SHP77 (cell line): ENCODE measurements around the gene CYP1A1.

Source experiments
- DNase-seq, 2 experiments: peaks; one replicate each; lab custom pipeline; 2025; lab: John Stamatoyannopoulos, UW

The CYP1A1 gene

DNA sequence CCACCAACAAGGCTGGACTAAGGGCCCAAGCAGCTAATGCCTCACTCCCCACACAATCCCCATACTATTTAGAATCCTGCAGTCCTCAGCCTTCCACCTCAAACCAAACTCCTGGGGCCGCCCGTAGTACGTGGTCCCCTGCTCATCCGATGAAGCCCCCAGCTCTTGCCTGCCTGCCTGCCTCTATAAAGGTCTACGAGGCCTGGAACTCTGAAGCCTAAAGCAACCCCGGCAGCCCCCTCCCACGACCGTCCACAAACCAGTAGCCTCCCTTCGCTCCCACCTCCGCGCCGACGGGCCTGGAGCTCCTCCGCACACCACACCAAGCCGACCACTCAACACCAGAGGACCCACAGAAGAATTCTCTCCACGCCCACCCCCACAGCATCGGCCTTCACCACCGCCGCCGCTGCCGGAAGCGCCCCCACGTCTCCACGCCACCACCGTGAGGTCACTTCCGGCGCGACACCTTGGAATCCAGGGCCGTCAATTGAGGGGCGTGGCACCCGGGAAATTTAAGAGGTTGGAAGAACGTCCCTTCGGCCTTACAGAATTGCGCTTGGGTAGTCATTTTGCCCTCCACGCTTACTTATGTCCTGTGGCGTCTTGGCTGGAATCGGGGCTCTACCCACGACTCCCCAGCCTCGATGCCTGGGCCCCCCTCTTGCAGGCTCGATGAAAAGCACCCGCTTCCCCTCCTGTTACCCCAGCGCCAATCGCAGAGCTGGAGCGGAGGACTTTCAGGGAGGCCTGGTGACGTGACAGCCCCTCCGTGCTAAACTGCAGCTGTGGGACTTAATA lies 29.5 kb downstream of the CYP1A1 start, which contains the start of gene EDC3:
EDC3 (minus strand) TSS at position 428 of the 801 bp plus-strand sequence. CDS start 20,900 bp downstream, outside the sequence.
- DNase-seq: peak; percentile 81 to 91

DNA sequence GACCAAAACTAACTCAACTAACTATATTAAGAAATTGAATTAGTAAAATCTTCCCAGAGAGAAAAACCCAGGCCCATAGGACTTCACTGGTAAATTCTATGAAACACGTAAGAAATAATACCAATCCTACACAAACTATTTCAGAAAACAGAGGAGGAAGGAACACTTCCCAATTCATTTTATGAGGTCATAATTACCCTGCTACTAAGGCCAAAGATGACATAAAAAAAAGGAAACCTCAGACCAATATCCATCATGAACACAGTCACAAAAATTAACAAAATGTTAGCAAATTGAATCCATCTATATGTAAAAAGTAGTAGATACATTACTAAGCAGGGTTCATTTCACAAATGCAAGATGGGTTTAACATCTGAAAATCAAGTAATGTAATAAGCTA lies 33.0 kb downstream of the CYP1A1 start:
- no peak for DNase-seq

DNA sequence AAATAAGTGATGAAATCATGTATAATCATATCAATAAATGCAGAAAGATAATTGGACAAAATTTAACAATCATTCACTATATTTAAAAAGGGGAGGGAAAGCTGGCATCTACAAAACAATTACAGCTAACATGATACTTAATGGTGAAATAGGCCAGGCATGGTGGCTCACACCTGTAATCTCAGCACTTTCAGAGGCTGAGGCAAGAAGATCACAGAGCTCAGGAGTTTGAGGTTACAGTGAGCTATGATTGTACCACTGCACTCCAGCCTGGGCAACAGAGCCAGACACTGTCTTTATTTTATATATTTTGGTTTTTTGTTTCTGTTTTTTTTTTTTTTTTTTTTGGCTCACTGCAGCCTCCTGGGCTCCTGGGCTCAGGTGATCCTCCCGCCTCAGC lies 41.6 kb downstream of the CYP1A1 start:
- no peak for DNase-seq

DNA sequence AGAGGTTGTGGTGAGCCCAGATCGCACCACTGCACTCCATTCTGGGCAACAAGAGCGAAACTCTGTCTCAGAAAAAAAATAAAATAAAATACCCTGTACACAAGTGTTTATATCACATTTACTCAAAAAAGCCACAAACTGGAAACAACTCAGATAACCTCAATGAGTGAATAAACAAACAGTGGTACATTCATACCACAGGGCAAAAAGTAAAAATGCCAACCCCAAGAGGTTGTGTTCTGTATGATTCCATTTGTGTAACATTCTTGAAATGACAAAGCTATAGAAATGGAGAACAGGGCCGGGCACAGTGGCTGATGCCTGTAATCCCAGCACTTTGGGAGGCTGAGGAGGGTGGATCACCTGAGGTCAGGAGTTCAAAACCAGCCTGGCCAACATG lies 42.4 kb downstream of the CYP1A1 start:
- DNase-seq: no peak

DNA sequence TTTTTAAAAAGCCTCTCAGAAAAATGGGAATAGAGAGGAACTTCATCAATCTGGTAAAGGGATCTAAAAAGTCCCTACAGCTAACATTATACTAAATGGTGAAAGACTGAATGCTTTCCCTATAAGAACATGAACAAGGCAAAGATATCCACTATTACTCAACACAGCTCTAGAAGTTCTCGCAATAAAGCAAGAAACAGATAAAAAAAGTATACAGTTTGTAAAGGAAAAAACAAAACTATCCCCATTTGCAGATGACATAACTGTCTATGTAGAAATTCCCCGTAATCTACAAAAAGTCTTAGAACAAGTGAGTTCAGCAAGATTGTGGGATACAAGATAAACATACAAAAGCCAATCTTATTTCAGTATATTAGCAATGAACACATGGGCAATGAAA lies 44.9 kb downstream of the CYP1A1 start:
- no peak for DNase-seq

DNA sequence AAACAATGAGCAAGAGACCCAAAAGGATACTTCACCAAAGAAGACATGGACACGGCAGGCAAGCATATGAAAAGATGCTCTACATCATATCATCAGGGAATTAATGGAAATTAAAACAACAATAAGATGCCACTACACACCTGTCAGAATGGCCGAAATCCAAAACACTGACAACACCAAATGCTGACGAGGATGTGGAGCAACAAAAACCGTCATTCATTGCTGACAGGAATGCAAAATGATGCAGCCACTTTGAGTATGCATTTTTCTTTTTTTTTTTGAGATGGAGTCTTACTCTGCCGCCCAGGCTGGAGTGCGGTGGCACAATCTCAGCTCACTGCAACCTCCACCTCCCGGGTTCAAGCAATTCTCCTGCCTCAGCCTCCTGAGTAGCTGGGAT lies 48.5 kb downstream of the CYP1A1 start:
- no peak for DNase-seq

DNA sequence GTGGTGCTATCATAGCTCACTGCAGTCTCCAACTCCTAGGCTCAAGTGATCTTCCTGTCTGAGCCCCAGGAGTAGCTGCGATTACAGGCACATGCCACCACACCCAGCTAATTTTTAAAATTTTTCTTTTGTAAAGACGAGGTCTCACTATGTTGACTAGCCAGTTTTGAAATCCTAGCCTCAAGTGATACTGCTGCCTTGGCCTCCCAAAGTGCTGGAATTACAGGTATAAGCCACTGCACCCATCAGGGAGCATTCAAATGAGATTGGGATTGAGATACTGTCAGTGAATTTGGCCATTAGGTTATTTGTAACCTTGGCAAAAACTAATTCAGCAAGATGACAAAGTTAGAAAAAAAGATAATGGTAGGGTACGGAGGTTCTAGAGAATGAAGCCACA lies 51.2 kb downstream of the CYP1A1 start:
- DNase-seq: no peak

DNA sequence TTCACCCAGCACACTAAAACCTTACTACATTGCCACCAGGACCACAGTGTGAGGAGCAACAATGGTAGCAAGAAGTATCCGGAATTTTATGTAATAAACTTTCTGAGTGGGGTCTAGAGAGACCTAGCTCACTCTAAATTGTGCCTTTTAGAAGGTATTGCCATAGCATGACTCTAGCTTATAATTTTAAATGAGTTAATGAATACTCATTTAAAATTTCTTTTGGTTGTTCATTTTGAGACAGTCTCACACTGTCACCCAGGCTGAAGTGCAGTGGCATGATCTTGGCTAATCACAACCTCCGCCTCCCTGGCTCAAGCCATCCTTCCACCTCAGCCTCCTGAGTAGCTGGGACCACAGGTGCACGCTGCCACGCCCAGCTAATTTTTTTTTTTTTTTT lies 55.7 kb downstream of the CYP1A1 start:
- no peak for DNase-seq
